HepG2 (cell line): ENCODE data around the gene TRAF3. TPM values are rescaled to one million over a fixed set of nuclear protein-coding genes. Genes with fewer than 3 reads are reported as not detected.

Experiments
- ATAC-seq: fragments of 200-7000 bp; cut with Tn5 transposase; 3 replicates; pipeline ENCODE4 v1.9.1; 2020; ENCODE audit warnings: mild to moderate bottlenecking, moderate library complexity
- BruUV-seq: library from RNA; stranded (reverse); fragments of 400-500 nt; replicated peaks from 2 replicates; lab custom pipeline; 2021; lab: Mats Ljungman, UMichigan
- CTCF ChIA-PET: fragments of 300-600 bp; formaldehyde crosslinking; extraction: SDS; loops from one replicate; lab custom pipeline; 2021; ENCODE audit warnings: low total read pairs, inconsistent platforms, low intra/inter-chr PET ratio; lab: Yijun Ruan, JAX
- POLR2A ChIA-PET: fragments of 350-600 bp; sonication (Branson Sonifier 250); formaldehyde crosslinking; loops from one replicate; lab custom pipeline; 2020; ENCODE audit warnings: antibody characterized with exemption, inconsistent platforms; lab: Yijun Ruan, JAX
- DNase-seq: peaks from one replicate; pipeline ENCODE4 v3.0.0-alpha.2; 2015; ENCODE audit warnings: low spot score
- FAIRE-seq: peaks from 3 replicates; lab custom pipeline; 2011; peaks lifted over from hg19 to GRCh38; lab: Jason Lieb, UNC
- H2AFZ ChIP-seq: one replicate; pipeline ENCODE4 v1.6.1; 2011; ENCODE audit warnings: low read length, inconsistent platforms
- H3K27ac ChIP-seq: fragments of 300-600 bp; 3 replicates; pipeline ENCODE4 v1.8.0; 2011; ENCODE audit warnings: mixed run types, mild to moderate bottlenecking, mixed read lengths, low read length, inconsistent platforms; ENCODE audit not compliant: insufficient read depth; ENCODE audit errors: extremely low read length
- H3K27me3 ChIP-seq, 2 experiments: fragments of 200-600 bp in 1 of 2; 2 replicates in 1 of 2; 3 replicates in 1 of 2; pipeline versions ENCODE4 v1.6.0 to v1.8.0; 2011; ENCODE audit warnings: low read length in 2 of 2, mild to moderate bottlenecking in 2 of 2, moderate library complexity in 2 of 2, inconsistent platforms in 1 of 2; ENCODE audit not compliant: insufficient read depth in 2 of 2, control insufficient read depth in 1 of 2
- H3K36me3 ChIP-seq, 2 experiments: fragments of 200-600 bp in 1 of 2; replicated peaks in 1 of 2; 2 replicates in 1 of 2; 3 replicates in 1 of 2; pipeline versions ENCODE4 v1.5.1 to v1.8.0; 2011; ENCODE audit warnings: low read length in 2 of 2, inconsistent platforms in 1 of 2; ENCODE audit not compliant: insufficient read depth in 2 of 2, control insufficient read depth in 1 of 2
- H3K4me1 ChIP-seq: 2 replicates; pipeline ENCODE4 v1.5.1; 2012; ENCODE audit warnings: low read length, inconsistent platforms; ENCODE audit not compliant: insufficient read depth
- H3K4me2 ChIP-seq: 2 replicates; pipeline ENCODE4 v1.6.0; 2011; ENCODE audit warnings: low read depth, low read length, inconsistent platforms
- H3K4me3 ChIP-seq, 3 experiments: fragments of 200-600 bp in 1 of 3; sonication (generic), shearing (Covaris generic) in 1 of 3; replicated peaks in 1 of 3; 2 replicates each; pipeline ENCODE4 v1.5.1; 2011 to 2016; ENCODE audit warnings: low read length in 3 of 3, inconsistent platforms in 2 of 3, low read depth in 2 of 3, mild to moderate bottlenecking in 2 of 3, control low read depth in 1 of 3, mixed read lengths in 1 of 3; ENCODE audit not compliant: insufficient read depth in 1 of 3
- H3K79me2 ChIP-seq: one replicate; pipeline ENCODE4 v1.6.1; 2011; ENCODE audit warnings: low read length, inconsistent platforms; ENCODE audit not compliant: insufficient read depth
- H3K9ac ChIP-seq: 2 replicates; pipeline ENCODE4 v1.6.0; 2011; ENCODE audit warnings: mild to moderate bottlenecking, low read depth, low read length, inconsistent platforms; ENCODE audit not compliant: insufficient read depth
- H3K9me3 ChIP-seq: 2 replicates; pipeline ENCODE4 v1.5.1; 2012; ENCODE audit warnings: mild to moderate bottlenecking, low read length
- H4K20me1 ChIP-seq: 2 replicates; pipeline ENCODE4 v1.6.0; 2011; ENCODE audit warnings: inconsistent platforms, mild to moderate bottlenecking, low read length, moderate library complexity; ENCODE audit not compliant: insufficient read depth
- ARID2 ChIP-seq: sonication (generic); formaldehyde crosslinking; IDR thresholded peaks from 2 replicates; pipeline ENCODE4 v1.8.1; 2022; ENCODE audit warnings: mild to moderate bottlenecking, missing genetic modification reagents, borderline replicate concordance
- ELF3 ChIP-seq: IDR thresholded peaks from 2 replicates; pipeline ENCODE4 v1.6.1; 2016; ENCODE audit warnings: missing genetic modification reagents, missing compliant biosample characterization
- ETV6 ChIP-seq: sonication (generic); formaldehyde crosslinking; conservative IDR thresholded peaks from 2 replicates; pipeline ENCODE4 v1.4.0; 2020; ENCODE audit warnings: missing genetic modification reagents
- FOXP1 ChIP-seq, 2 experiments: fragments of 450-650 bp in 1 of 2; IDR thresholded peaks; 2 replicates each; pipeline ENCODE4 v1.6.1; 2017 to 2018; ENCODE audit warnings: antibody characterized with exemption in 1 of 2
- ZBTB10 ChIP-seq: sonication (generic); formaldehyde crosslinking; IDR thresholded peaks from 2 replicates; pipeline ENCODE4 v1.4.0; 2020; ENCODE audit warnings: missing genetic modification reagents, borderline replicate concordance
- ZBTB14 ChIP-seq: sonication (generic); formaldehyde crosslinking; IDR thresholded peaks from 2 replicates; pipeline ENCODE4 v1.4.0; 2020; ENCODE audit warnings: missing genetic modification reagents
- ZFP91 ChIP-seq: sonication (generic); formaldehyde crosslinking; IDR thresholded peaks from 2 replicates; pipeline ENCODE4 v1.9.0; 2022; ENCODE audit warnings: missing genetic modification reagents, mild to moderate bottlenecking, borderline replicate concordance
- ZNF138 ChIP-seq: sonication (generic); formaldehyde crosslinking; IDR thresholded peaks from 2 replicates; pipeline ENCODE4 v1.5.0; 2020; ENCODE audit warnings: mild to moderate bottlenecking, low read depth, missing genetic modification reagents
- ZNF350 ChIP-seq: sonication (generic); formaldehyde crosslinking; IDR thresholded peaks from 2 replicates; pipeline ENCODE4 v1.4.0; 2020; ENCODE audit warnings: mild to moderate bottlenecking, low read depth, missing genetic modification reagents, borderline replicate concordance
- ZNF569 ChIP-seq: sonication (generic); formaldehyde crosslinking; IDR thresholded peaks from 2 replicates; pipeline ENCODE4 v1.5.0; 2020; ENCODE audit warnings: mild to moderate bottlenecking, missing genetic modification reagents, moderate library complexity, borderline replicate concordance
- ZNF614 ChIP-seq: IDR thresholded peaks from 2 replicates; pipeline ENCODE4 v1.6.1; 2018; ENCODE audit warnings: missing biosample characterization, missing genetic modification reagents, inconsistent platforms, borderline replicate concordance
- WGBS: methylation state at CpG from one replicate; pipeline ENCODE4 v1.1.6; 2017; ENCODE audit warnings: low lambda C conversion rate; 5-methylcytosine and 5-hydroxymethylcytosine counted together
- in situ Hi-C: cut with HindIII; loops from 2 replicates; pipeline ENCODE4 v1.10.0; 2017; ENCODE audit warnings: low pct_unique_long_range_greater_than_20kb; ENCODE audit not compliant: extremely low pct_ligation_motif_present
- intact Hi-C: fragments of 100-400 bp; cut with micrococcal nuclease; formaldehyde crosslinking; loops from one replicate; pipeline ENCODE4 v1.10.0; 2022; ENCODE audit not compliant: unreplicated experiment
- polyA plus RNA-seq, 8 experiments: library from polyadenylated mRNA; depleted of rRNA in 3 of 8; stranded (reverse) in 7 of 8; unstranded in 1 of 8; fragments of >200 nt; fragmentation: Illumina TruSeq in 4 of 8; extraction: Trizol in 4 of 8; gene quantifications; 2 replicates each; pipeline versions ENCODE4 v1.2.1 to v1.2.3, GENCODE V29; 2011 to 2016; ENCODE audit warnings: low read depth in 4 of 8, missing spikeins in 1 of 8, mixed read lengths in 1 of 8; ENCODE audit not compliant: insufficient read depth in 1 of 8
- total RNA-seq, 5 experiments: library from RNA; depleted of rRNA; stranded (reverse); fragments of >200 nt; fragmentation: Illumina TruSeq; extraction: Trizol; gene quantifications; 2 replicates each; pipeline ENCODE4 v1.2.3, GENCODE V29; 2016; ENCODE audit warnings: low read depth in 1 of 5
- TF ChIP-seq, protein P1 (sequence below): IDR thresholded peaks from 2 replicates; pipeline ENCODE4 v1.6.1; 2016; ENCODE audit warnings: missing compliant biosample characterization, missing genetic modification reagents, borderline replicate concordance

Gene TRAF3
- total and polyA plus RNA-seq, 2 of the 13 experiments (the other 11 are each of a cell fraction or from before 2014, with no cell fraction given) = 6.9 to 12.2 TPM

- FAIRE-seq = no peak
- Histone ChIP-seq H3K36me3 (peaks cover 5 to 8% of the 10 kb centered on the region in 2 experiments; a peak in 3 of 5 replicates), H3K4me1 (peaks cover 6% of the 10 kb centered on the region), H3K9me3 (no peaks in the 10 kb centered on the region), H2AFZ (no peak overlapping the region), H3K4me3 (no peak overlapping the region), H3K27ac (no peak overlapping the region), H4K20me1 (no peaks in the 10 kb centered on the region), H3K79me2 (no peaks in the 10 kb centered on the region), H3K27me3 (no peaks in the 10 kb centered on the region), H3K4me2 (no peak overlapping the region), H3K9ac (no peak overlapping the region)
- ATAC-seq = no peak
- TF ChIP-seq ZNF138 (CRISPR knock-in tag) (no peak), FOXP1 (IDR thresholded peaks at IDR 0.05) (no peak), FOXP1 (CRISPR knock-in tag; IDR thresholded peaks at IDR 0.05) (no peak), ZNF614 (CRISPR knock-in tag) (no peak), ZNF569 (CRISPR knock-in tag) (no peak), ARID2 (CRISPR knock-in tag) (no peak), ZFP91 (no peak), ZBTB14 (CRISPR knock-in tag) (no peak), ETV6 (CRISPR knock-in tag) (no peak), ELF3 (CRISPR knock-in tag) (no peak), ZBTB10 (CRISPR knock-in tag) (no peak), ZNF350 (CRISPR knock-in tag) (no peak)
- TF ChIP-seq, protein P1, sequence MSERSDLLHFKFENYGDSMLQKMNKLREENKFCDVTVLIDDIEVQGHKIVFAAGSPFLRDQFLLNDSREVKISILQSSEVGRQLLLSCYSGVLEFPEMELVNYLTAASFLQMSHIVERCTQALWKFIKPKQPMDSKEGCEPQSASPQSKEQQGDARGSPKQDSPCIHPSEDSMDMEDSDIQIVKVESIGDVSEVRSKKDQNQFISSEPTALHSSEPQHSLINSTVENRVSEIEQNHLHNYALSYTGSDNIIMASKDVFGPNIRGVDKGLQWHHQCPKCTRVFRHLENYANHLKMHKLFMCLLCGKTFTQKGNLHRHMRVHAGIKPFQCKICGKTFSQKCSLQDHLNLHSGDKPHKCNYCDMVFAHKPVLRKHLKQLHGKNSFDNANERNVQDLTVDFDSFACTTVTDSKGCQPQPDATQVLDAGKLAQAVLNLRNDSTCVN (CRISPR knock-in tag) = no peak
- POLR2A ChIA-PET = no interaction called here
- CTCF ChIA-PET = no interaction called here
- in situ Hi-C loops (no loop called here), intact Hi-C loops (no loop called here)
- no peak for DNase-seq
- no TSS peak for BruUV-seq
- WGBS = 96% methylated on average over 4 of the region's 4 CpGs
Measured at GRCh38 chr14:102891556-102891955, 114.3 kb downstream of the TRAF3 start.
